Upper lobe of left lung (tissue), 6 donors: Measurements from ENCODE around the gene A3GALT2. TPM values are rescaled to one million over a fixed set of nuclear protein-coding genes. Genes with fewer than 3 reads are reported as not detected.

Experiments
- ATAC-seq, 2 donors: fragments of 200-7000 bp; cut with Tn5 transposase; one replicate each; pipeline ENCODE4 v1.9.1; 2022; ENCODE audit warnings: mild to moderate bottlenecking in 2 of 2, moderate library complexity in 2 of 2; ENCODE audit not compliant: low FRiP score in 2 of 2
- DNase-seq, 2 donors: peaks; one replicate each; pipeline ENCODE4 v3.0.0-alpha.2; 2019 to 2020
- H3K27ac ChIP-seq, 4 donors: fragments of 200-600 bp; sonication (generic); one replicate each; pipeline ENCODE4 v1.5.1; 2016 to 2019
- H3K27me3 ChIP-seq, 4 donors: fragments of 200-600 bp; sonication (generic); one replicate each; pipeline ENCODE4 v1.5.1; 2017 to 2019
- H3K36me3 ChIP-seq, 4 donors: fragments of 200-600 bp; sonication (generic); one replicate each; pipeline ENCODE4 v1.5.1; 2016 to 2019
- H3K4me1 ChIP-seq, 4 donors: fragments of 200-600 bp; sonication (generic); one replicate each; pipeline ENCODE4 v1.5.1; 2018 to 2019
- H3K4me3 ChIP-seq, 4 donors: fragments of 200-600 bp; sonication (generic); one replicate each; pipeline ENCODE4 v1.5.1; 2017 to 2019; ENCODE audit warnings: mild to moderate bottlenecking in 2 of 4, moderate library complexity in 1 of 4
- H3K9me3 ChIP-seq, 4 donors: fragments of 200-600 bp; sonication (generic); one replicate each; pipeline ENCODE4 v1.5.1; 2018 to 2019
- CTCF ChIP-seq, 6 experiments: fragments of 450-650 bp in 4 of 6; fragments of 200-600 bp in 2 of 6; sonication (generic) in 2 of 6; IDR thresholded peaks; one replicate each; pipeline ENCODE4 v1.5.1; 2016 to 2019; ENCODE audit warnings: antibody characterized with exemption in 6 of 6
- EP300 ChIP-seq, 4 donors: sonication (generic); formaldehyde crosslinking; IDR thresholded peaks; one replicate each; pipeline ENCODE4 v1.5.1; 2017; ENCODE audit warnings: antibody characterized with exemption in 4 of 4, control low read depth in 2 of 4
- POLR2A ChIP-seq, 4 donors: fragments of 450-650 bp; IDR thresholded peaks; one replicate each; pipeline ENCODE4 v1.5.1; 2016 to 2017; ENCODE audit warnings: antibody characterized with exemption in 4 of 4, mild to moderate bottlenecking in 2 of 4
- POLR2AphosphoS5 ChIP-seq, 2 donors: sonication (generic); formaldehyde crosslinking; IDR thresholded peaks; one replicate each; pipeline ENCODE4 v1.5.1; 2017; ENCODE audit warnings: antibody characterized with exemption in 2 of 2
- WGBS, 2 donors: methylation state at CpG; one replicate each; pipeline ENCODE4 v1.1.5; 2017 to 2018; 5-methylcytosine and 5-hydroxymethylcytosine counted together
- total RNA-seq, 6 donors: library from RNA; depleted of rRNA in 4 of 6; stranded (reverse); fragments of >200 nt in 4 of 6; gene quantifications; one replicate each; pipeline versions ENCODE4 v1.1.0 to v1.2.1, GENCODE V29; 2016 to 2021
- donor health status: DM: no; HTN: no; CAD: no; lungs with moderate emphysema.
- donor health status: DM: no; HTN: yes; CAD: no; lungs with severe emphysema.

The A3GALT2 gene
- total RNA-seq, 6 donors from 2014 or later, result 0.79 to 0.91 TPM; not detected in 4

GRCh38 chr1:33272930-33273329 is 48.0 kb downstream of the A3GALT2 start:
- H3K36me3 ChIP-seq, result peaks cover 0 to 39% (median 15%) of the 10 kb centered on the region in 4 donors
- no peak overlapping the region for H3K4me3 ChIP-seq
- H3K27ac ChIP-seq, result peak overlapping the region in 1 of 4 donors; percentile 9
- DNase-seq, result no peak
- H3K9me3 ChIP-seq, result no peaks in the 10 kb centered on the region
- 67 to 90% methylated on average over 1 of the region's 1 CpG for WGBS, 2 donors
- TF ChIP-seq EP300 (IDR thresholded peaks at IDR 0.05) (no peak), POLR2A (IDR thresholded peaks at IDR 0.05) (no peak), POLR2AphosphoS5 (IDR thresholded peaks at IDR 0.05) (no peak), CTCF (IDR thresholded peaks at IDR 0.05) (no peak)
- H3K4me1 ChIP-seq, result peaks cover 12 to 32% (median 21%) of the 10 kb centered on the region in 4 donors
- ATAC-seq, result no peak
- H3K27me3 ChIP-seq, result no peaks in the 10 kb centered on the region

GRCh38 chr1:33272509-33272908 is 48.4 kb downstream of the A3GALT2 start:
- H3K4me3 ChIP-seq, result no peak overlapping the region
- TF ChIP-seq CTCF (IDR thresholded peaks at IDR 0.05) (no peak), EP300 (IDR thresholded peaks at IDR 0.05) (no peak), POLR2A (IDR thresholded peaks at IDR 0.05) (no peak), POLR2AphosphoS5 (IDR thresholded peaks at IDR 0.05) (no peak)
- ATAC-seq, result no peak
- no peak overlapping the region for H3K27ac ChIP-seq
- 58 to 60% methylated on average over 3 of the region's 3 CpGs for WGBS, 2 donors
- H3K36me3 ChIP-seq, result peaks cover 0 to 35% (median 13%) of the 10 kb centered on the region in 4 donors
- DNase-seq, result no peak
- no peaks in the 10 kb centered on the region for H3K9me3 ChIP-seq
- H3K4me1 ChIP-seq, result peaks cover 16 to 32% (median 22%) of the 10 kb centered on the region in 4 donors
- no peaks in the 10 kb centered on the region for H3K27me3 ChIP-seq

GRCh38 chr1:33271666-33272505 is 49.0 kb downstream of the A3GALT2 start:
- H3K9me3 ChIP-seq, result no peaks in the 10 kb centered on the region
- 78 to 84% methylated on average over 13 of the region's 13 CpGs for WGBS, 2 donors
- ATAC-seq (no peak), DNase-seq (no peak)
- H3K4me3 ChIP-seq, result no peak overlapping the region
- peaks cover 16 to 32% (median 22%) of the 10 kb centered on the region in 4 donors for H3K4me1 ChIP-seq
- TF ChIP-seq CTCF (IDR thresholded peaks at IDR 0.05) (no peak), POLR2AphosphoS5 (IDR thresholded peaks at IDR 0.05) (no peak), EP300 (IDR thresholded peaks at IDR 0.05) (no peak), POLR2A (IDR thresholded peaks at IDR 0.05) (no peak)
- peaks cover 0 to 29% (median 7%) of the 10 kb centered on the region in 4 donors for H3K36me3 ChIP-seq
- no peaks in the 10 kb centered on the region for H3K27me3 ChIP-seq
- no peak overlapping the region for H3K27ac ChIP-seq

- ATAC-seq (no peak), DNase-seq (no peak)
- TF ChIP-seq CTCF (IDR thresholded peaks at IDR 0.05) (no peak), POLR2AphosphoS5 (IDR thresholded peaks at IDR 0.05) (no peak), POLR2A (IDR thresholded peaks at IDR 0.05) (no peak), EP300 (IDR thresholded peaks at IDR 0.05) (no peak)
- H3K27ac ChIP-seq, result no peak overlapping the region
- 90 to 99% methylated on average over 7 of the region's 7 CpGs for WGBS, 2 donors
- no peak overlapping the region for H3K4me3 ChIP-seq
- H3K27me3 ChIP-seq, result no peaks in the 10 kb centered on the region
- no peaks in the 10 kb centered on the region for H3K9me3 ChIP-seq
- peaks cover 16 to 34% (median 22%) of the 10 kb centered on the region in 4 donors for H3K4me1 ChIP-seq
- peaks cover 0 to 19% (median under 1%) of the 10 kb centered on the region in 4 donors for H3K36me3 ChIP-seq
Observed at GRCh38 chr1:33270808-33271465, 50.0 kb downstream of the A3GALT2 start.
